Tibial nerve (tissue), 3 donors: ENCODE measurements around the gene CCDC169.

ENCODE experiments used
- POLR2A ChIP-seq, 2 donors: fragments of 450-650 bp; IDR thresholded peaks; one replicate each; pipeline ENCODE4 v1.6.1; 2017; ENCODE audit warnings: antibody characterized with exemption in 2 of 2, mild to moderate bottlenecking in 2 of 2, moderate library complexity in 2 of 2
- TF ChIP-seq, protein P1 (sequence below), 5 experiments: fragments of 200-600 bp in 3 of 5; fragments of 450-650 bp in 2 of 5; sonication (generic) in 3 of 5; IDR thresholded peaks; one replicate each; pipeline ENCODE4 v1.5.1; 2016 to 2019; ENCODE audit warnings: antibody characterized with exemption in 5 of 5, mild to moderate bottlenecking in 3 of 5, moderate library complexity in 2 of 5

DNA sequence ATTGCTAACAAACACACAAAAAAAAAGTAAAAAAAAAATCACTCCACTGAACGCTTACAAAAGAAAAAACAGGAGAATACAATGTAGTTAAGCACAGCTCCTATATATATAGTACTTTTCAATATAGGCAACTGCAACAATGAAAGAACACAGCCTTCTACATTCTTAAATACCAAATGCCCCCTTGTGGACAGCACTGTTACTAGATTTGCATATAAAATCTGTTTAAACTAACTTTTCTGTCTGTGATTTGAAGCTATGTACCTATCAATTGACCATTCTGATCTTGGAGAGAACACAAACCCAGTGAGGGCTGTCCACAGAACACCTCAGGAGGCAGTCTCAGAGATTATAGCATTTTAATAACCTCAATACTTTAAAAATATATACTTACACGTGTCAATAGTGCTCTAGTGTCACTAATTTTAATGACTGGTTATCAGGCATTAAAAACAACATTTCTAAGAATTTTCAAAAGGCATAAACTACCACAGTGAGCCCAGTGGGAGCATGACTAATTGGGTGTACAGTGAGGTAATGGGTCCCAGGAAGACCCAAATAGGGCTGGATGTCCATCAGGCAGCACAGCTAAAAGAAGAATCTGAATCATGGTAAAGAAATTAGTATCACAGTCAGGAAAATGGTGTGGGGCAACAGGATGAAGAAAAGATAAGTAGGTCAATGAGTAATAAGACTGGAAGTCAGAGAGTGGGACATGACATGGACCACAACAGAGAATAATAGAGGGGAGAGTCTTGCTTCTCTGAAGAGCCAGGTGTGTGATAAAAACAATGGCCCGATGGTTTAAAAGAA, 22.2 kb downstream of the CCDC169 start:
- TF ChIP-seq, protein P1, sequence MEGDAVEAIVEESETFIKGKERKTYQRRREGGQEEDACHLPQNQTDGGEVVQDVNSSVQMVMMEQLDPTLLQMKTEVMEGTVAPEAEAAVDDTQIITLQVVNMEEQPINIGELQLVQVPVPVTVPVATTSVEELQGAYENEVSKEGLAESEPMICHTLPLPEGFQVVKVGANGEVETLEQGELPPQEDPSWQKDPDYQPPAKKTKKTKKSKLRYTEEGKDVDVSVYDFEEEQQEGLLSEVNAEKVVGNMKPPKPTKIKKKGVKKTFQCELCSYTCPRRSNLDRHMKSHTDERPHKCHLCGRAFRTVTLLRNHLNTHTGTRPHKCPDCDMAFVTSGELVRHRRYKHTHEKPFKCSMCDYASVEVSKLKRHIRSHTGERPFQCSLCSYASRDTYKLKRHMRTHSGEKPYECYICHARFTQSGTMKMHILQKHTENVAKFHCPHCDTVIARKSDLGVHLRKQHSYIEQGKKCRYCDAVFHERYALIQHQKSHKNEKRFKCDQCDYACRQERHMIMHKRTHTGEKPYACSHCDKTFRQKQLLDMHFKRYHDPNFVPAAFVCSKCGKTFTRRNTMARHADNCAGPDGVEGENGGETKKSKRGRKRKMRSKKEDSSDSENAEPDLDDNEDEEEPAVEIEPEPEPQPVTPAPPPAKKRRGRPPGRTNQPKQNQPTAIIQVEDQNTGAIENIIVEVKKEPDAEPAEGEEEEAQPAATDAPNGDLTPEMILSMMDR (IDR thresholded peaks at IDR 0.05) = peak; percentile 34 to 75 (median 39)
- no peak for TF ChIP-seq POLR2A (IDR thresholded peaks at IDR 0.05)
